A673 (cell line): ENCODE measurements around the gene HDAC7.

Experiments
- EZH2 ChIP-seq: fragments of 200-600 bp; sonication (generic); IDR thresholded peaks from 2 replicates; pipeline ENCODE4 v1.6.1; 2017; ENCODE audit warnings: borderline replicate concordance, low read depth, mild to moderate bottlenecking, mixed read lengths, antibody characterized with exemption, low read length; ENCODE audit not compliant: poor library complexity, severe bottlenecking
- TF ChIP-seq, protein P1 (sequence below): fragments of 300-800, 200-600 bp; sonication (generic); conservative IDR thresholded peaks from 2 replicates; pipeline ENCODE4 v1.5.1; 2017; ENCODE audit warnings: low read depth, mild to moderate bottlenecking, antibody characterized with exemption, low read length, moderate library complexity, mixed read lengths

DNA sequence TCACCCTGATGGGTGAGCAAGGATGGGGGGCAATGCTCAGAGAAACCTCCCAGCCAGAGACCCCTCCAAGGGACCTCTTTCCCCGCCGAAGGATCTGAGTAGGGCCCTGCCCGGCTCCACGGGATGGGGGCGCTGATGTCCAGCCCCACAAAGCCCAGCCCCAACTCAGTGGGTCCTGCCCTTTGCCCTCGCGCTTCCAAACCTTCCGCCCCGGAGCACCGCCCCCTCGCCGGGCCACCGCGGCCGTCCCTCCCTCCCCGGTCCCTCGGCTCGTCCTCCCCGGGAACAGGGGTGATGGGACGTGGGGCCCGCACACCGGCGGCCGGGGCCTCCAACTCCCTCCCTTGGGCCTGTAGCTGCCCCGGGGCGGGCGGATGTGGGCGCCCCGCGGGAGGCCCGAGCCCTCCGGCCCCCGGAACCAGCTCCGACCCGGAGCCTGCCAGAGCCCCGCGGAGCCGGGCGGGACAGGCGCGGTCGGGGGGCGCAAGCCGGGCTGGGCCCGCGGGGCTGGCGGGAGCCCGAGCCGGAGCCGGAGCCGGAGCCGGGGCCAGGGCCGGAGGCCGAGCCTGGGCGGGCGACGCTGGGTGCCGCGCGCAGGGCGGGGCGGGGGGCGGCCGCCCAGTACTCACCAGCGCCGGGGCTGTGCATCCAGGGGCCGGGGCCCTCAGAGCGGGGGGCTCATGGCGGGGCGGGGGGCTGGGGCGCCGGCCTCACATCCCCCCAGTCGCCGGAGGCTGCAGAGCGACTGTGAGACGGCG, 386 bp downstream of the HDAC7 start:
- TF ChIP-seq, protein P1, sequence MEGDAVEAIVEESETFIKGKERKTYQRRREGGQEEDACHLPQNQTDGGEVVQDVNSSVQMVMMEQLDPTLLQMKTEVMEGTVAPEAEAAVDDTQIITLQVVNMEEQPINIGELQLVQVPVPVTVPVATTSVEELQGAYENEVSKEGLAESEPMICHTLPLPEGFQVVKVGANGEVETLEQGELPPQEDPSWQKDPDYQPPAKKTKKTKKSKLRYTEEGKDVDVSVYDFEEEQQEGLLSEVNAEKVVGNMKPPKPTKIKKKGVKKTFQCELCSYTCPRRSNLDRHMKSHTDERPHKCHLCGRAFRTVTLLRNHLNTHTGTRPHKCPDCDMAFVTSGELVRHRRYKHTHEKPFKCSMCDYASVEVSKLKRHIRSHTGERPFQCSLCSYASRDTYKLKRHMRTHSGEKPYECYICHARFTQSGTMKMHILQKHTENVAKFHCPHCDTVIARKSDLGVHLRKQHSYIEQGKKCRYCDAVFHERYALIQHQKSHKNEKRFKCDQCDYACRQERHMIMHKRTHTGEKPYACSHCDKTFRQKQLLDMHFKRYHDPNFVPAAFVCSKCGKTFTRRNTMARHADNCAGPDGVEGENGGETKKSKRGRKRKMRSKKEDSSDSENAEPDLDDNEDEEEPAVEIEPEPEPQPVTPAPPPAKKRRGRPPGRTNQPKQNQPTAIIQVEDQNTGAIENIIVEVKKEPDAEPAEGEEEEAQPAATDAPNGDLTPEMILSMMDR, result no peak
- TF ChIP-seq EZH2, result no peak
